PC-3 (cell line): ENCODE measurements around the gene FBLN7. TPM values are rescaled to one million over a fixed set of nuclear protein-coding genes. Genes with fewer than 3 reads are reported as not detected.
"Not testable (repeated sequence)": the region's sequence is repeated elsewhere in the genome, so short reads cannot be mapped to it uniquely, and the experiment has no call there.

Experiments
- ATAC-seq: fragments of 200-7000 bp; cut with Tn5 transposase; 2 replicates; pipeline ENCODE4 v1.9.1; 2020; ENCODE audit warnings: mild to moderate bottlenecking, moderate library complexity
- BruUV-seq: library from RNA; stranded (reverse); fragments of 400-500 nt; replicated peaks from 2 replicates; lab custom pipeline; 2021; lab: Mats Ljungman, UMichigan
- CTCF ChIA-PET: fragments of 300-600 bp; sonication (Branson Sonifier 250); formaldehyde crosslinking; loops from one replicate; lab custom pipeline; 2022; ENCODE audit warnings: antibody characterized with exemption; lab: Charles Lee
- POLR2A ChIA-PET: fragments of 300-600 bp; sonication (Branson Sonifier 250); formaldehyde crosslinking; loops from one replicate; lab custom pipeline; 2022; ENCODE audit warnings: antibody characterized with exemption; ENCODE audit not compliant: unreplicated experiment; lab: Charles Lee
- DNase-seq: peaks from one replicate; pipeline ENCODE4 v3.0.0-alpha.2; 2015
- H2AFZ ChIP-seq: fragments of 300-600 bp; sonication (generic); 2 replicates; pipeline ENCODE4 v1.6.0; 2016; ENCODE audit warnings: antibody characterized with exemption, low read length
- H3F3A ChIP-seq: fragments of 300-600 bp; sonication (generic); one replicate; pipeline ENCODE4 v1.6.0; 2017; ENCODE audit warnings: antibody characterized with exemption, low read length, control low read depth, mild to moderate bottlenecking; ENCODE audit not compliant: unreplicated experiment
- H3K27ac ChIP-seq: fragments of 300-600 bp; sonication (generic); 2 replicates; pipeline ENCODE4 v1.5.1; 2016; ENCODE audit warnings: mild to moderate bottlenecking, low read length
- H3K27me3 ChIP-seq: fragments of 300-600 bp; sonication (generic); 2 replicates; pipeline ENCODE4 v1.6.1; 2016; ENCODE audit warnings: low read length, mixed read lengths
- H3K36me3 ChIP-seq: fragments of 300-600 bp; sonication (generic); 2 replicates; pipeline ENCODE4 v1.6.1; 2016; ENCODE audit warnings: low read depth, mixed run types, low read length, mixed read lengths
- H3K4me1 ChIP-seq: fragments of 300-600 bp; sonication (generic); 2 replicates; pipeline ENCODE4 v1.5.1; 2016; ENCODE audit warnings: low read length; ENCODE audit not compliant: insufficient read depth
- H3K4me2 ChIP-seq: fragments of 300-600 bp; sonication (generic); 2 replicates; pipeline ENCODE4 v1.6.0; 2016; ENCODE audit warnings: low read length
- H3K4me3 ChIP-seq: fragments of 300-600 bp; sonication (generic); 2 replicates; pipeline ENCODE4 v1.5.1; 2016; ENCODE audit warnings: mild to moderate bottlenecking, low read length, mixed read lengths
- H3K79me2 ChIP-seq: fragments of 300-600 bp; sonication (generic); 2 replicates; pipeline ENCODE4 v1.6.1; 2017; ENCODE audit warnings: low read length, mixed read lengths
- H3K9ac ChIP-seq: fragments of 300-600 bp; sonication (generic); 2 replicates; pipeline ENCODE4 v1.6.0; 2016; ENCODE audit warnings: mild to moderate bottlenecking, low read length
- H3K9me2 ChIP-seq: fragments of 300-600 bp; sonication (generic); replicated peaks from 2 replicates; pipeline ENCODE4 v1.6.1; 2016; ENCODE audit warnings: mixed run types, low read length, mixed read lengths
- H3K9me3 ChIP-seq: fragments of 300-600 bp; sonication (generic); 2 replicates; pipeline ENCODE4 v1.6.1; 2016; ENCODE audit warnings: low read length, mixed read lengths
- H4K20me1 ChIP-seq: fragments of 300-600 bp; sonication (generic); 2 replicates; pipeline ENCODE4 v1.6.1; 2016; ENCODE audit warnings: low read length, mixed read lengths
- EZH2 ChIP-seq: fragments of 300-600 bp; sonication (generic); IDR thresholded peaks from one replicate; pipeline ENCODE4 v1.6.1; 2017; ENCODE audit warnings: antibody characterized with exemption, mild to moderate bottlenecking, low read length; ENCODE audit not compliant: unreplicated experiment
- EZH2phosphoT487 ChIP-seq: fragments of 300-600 bp; sonication (generic); IDR thresholded peaks from 2 replicates; pipeline ENCODE4 v1.6.1; 2018; ENCODE audit warnings: mild to moderate bottlenecking, antibody characterized with exemption, low read length, borderline replicate concordance
- intact Hi-C: fragments of 100-400 bp; cut with micrococcal nuclease; formaldehyde crosslinking; loops from 2 replicates; pipeline ENCODE4 v1.9.0; 2023
- total RNA-seq: library from RNA; depleted of rRNA; stranded (reverse); fragments of >200 nt; gene quantifications from 2 replicates; pipeline ENCODE4 v1.2.3, GENCODE V29; 2014
- TF ChIP-seq, protein P1 (sequence below): fragments of 300-600 bp; sonication (generic); conservative IDR thresholded peaks from 2 replicates; pipeline ENCODE4 v1.5.1; 2017; ENCODE audit warnings: antibody characterized with exemption, low read depth, mild to moderate bottlenecking, low read length

Gene FBLN7
- total RNA-seq, 1 experiment from 2014 or later = 2.2 TPM

DNA sequence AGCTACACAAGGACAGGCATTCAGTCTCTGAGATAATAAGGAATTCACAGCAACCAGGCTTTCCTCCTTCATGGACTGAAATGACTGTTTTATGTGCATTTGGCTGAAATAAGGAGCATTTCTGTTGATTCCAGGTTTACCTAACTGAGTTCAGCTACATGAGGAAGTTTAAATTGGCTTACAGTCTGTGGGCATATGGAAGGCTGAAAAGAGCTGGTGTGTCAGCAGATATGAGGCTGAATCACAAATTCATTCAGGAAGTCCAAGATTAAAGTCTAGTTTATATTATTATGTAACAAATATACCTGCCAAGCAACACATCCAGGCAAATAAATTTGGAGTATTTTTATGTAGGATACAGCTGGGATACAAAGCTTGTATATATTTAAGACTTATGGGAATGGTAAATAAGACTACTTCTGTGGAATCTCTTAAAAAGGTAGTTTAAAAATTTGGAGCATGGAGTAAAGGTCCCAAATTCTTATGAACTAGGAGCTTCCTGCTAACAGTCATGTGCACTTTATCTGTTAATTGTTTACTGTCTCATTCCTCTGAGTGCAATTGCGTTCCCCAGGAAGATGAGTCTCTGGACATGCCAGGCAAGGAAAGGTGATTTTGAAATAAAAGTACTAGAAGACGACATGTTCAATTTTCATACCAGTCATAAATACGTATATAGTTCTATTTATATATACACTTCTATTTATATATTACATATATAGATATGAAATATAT is 63.7 kb downstream of the FBLN7 start:
- DNase-seq = no peak
- ChIA-PET POLR2A (interaction anchor here (0.7 kb wide), 1 partner anchor 246 kb away, joined by 5 read pairs; no protein-coding TSS in a partner anchor), CTCF (no interaction called here)
- Histone ChIP-seq H3K27me3 (no peaks in the 10 kb centered on the region), H3K36me3 (no peaks in the 10 kb centered on the region), H3K27ac (no peak overlapping the region), H3K4me2 (no peak overlapping the region), H3K79me2 (no peaks in the 10 kb centered on the region), H4K20me1 (no peaks in the 10 kb centered on the region), H3K4me1 (no peaks in the 10 kb centered on the region), H3K9me3 (no peaks in the 10 kb centered on the region), H3K9ac (no peak overlapping the region), H2AFZ (no peak overlapping the region), H3K9me2 (no peaks in the 10 kb centered on the region), H3F3A (no peaks in the 10 kb centered on the region), H3K4me3 (no peak overlapping the region)
- intact Hi-C loops = no loop called here
- no TSS peak for BruUV-seq
- TF ChIP-seq EZH2phosphoT487 = no peak
- no peak for ATAC-seq

DNA sequence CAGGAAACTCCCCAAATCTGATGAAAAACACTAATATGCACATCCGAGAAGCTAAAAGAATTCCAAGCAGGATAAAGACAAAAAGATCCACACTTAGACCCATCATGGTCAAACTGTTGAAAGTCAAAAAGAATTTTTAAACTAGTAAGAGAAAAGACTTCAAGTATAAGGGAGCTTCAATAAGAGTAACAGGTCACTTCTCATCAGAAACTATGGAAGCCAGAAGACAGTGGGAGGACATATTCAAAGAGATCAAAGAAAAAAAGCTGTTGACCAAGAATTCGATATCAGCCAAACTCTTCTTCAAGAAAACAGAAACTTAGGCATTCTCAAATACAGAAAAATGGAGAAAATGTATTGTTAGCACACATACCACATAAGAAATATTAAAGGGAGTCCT is 66.2 kb downstream of the FBLN7 start:
- no peak for ATAC-seq
- H3K9ac ChIP-seq = no peak overlapping the region

GRCh38 chr2:112207905-112208304 is 69.7 kb downstream of the FBLN7 start:
- DNase-seq, H3K9ac ChIP-seq, H3K4me2 ChIP-seq, H3K79me2 ChIP-seq, H3K27ac ChIP-seq, H2AFZ ChIP-seq, POLR2A ChIA-PET, H3K36me3 ChIP-seq, CTCF ChIA-PET, ATAC-seq, H3F3A ChIP-seq, H4K20me1 ChIP-seq, H3K9me2 ChIP-seq, H3K4me1 ChIP-seq, H3K9me3 ChIP-seq, BruUV-seq, H3K4me3 ChIP-seq, intact Hi-C loops, H3K27me3 ChIP-seq: not testable (repeated sequence)

More for the DNA sequence above, 66.2 kb downstream of the FBLN7 start:
- no peaks in the 10 kb centered on the region for H3K36me3 ChIP-seq
- DNase-seq = no peak
- no peaks in the 10 kb centered on the region for H3K27me3 ChIP-seq
- no peaks in the 10 kb centered on the region for H3K9me3 ChIP-seq
- CTCF ChIA-PET = no interaction called here
- no peaks in the 10 kb centered on the region for H3K79me2 ChIP-seq
- H2AFZ ChIP-seq = no peak overlapping the region
- H3K4me2 ChIP-seq = no peak overlapping the region
- BruUV-seq = no TSS peak
- no peak overlapping the region for H3K4me3 ChIP-seq
- POLR2A ChIA-PET = no interaction called here
- no peaks in the 10 kb centered on the region for H3K4me1 ChIP-seq
- H3K9me2 ChIP-seq = no peaks in the 10 kb centered on the region
- no peak overlapping the region for H3K27ac ChIP-seq
- no peaks in the 10 kb centered on the region for H3F3A ChIP-seq
- intact Hi-C loops = no loop called here
- TF ChIP-seq EZH2 = no peak
- TF ChIP-seq, protein P1, sequence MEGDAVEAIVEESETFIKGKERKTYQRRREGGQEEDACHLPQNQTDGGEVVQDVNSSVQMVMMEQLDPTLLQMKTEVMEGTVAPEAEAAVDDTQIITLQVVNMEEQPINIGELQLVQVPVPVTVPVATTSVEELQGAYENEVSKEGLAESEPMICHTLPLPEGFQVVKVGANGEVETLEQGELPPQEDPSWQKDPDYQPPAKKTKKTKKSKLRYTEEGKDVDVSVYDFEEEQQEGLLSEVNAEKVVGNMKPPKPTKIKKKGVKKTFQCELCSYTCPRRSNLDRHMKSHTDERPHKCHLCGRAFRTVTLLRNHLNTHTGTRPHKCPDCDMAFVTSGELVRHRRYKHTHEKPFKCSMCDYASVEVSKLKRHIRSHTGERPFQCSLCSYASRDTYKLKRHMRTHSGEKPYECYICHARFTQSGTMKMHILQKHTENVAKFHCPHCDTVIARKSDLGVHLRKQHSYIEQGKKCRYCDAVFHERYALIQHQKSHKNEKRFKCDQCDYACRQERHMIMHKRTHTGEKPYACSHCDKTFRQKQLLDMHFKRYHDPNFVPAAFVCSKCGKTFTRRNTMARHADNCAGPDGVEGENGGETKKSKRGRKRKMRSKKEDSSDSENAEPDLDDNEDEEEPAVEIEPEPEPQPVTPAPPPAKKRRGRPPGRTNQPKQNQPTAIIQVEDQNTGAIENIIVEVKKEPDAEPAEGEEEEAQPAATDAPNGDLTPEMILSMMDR = no peak
- no peak for TF ChIP-seq EZH2phosphoT487
- no peaks in the 10 kb centered on the region for H4K20me1 ChIP-seq
